SK-N-MC (cell line): Measurements from ENCODE around the gene CACNA1C.

ENCODE experiments used
- EZH2 ChIP-seq: fragments of 200-600 bp; sonication (generic); IDR thresholded peaks from one replicate; pipeline ENCODE4 v1.6.1; 2017; ENCODE audit warnings: antibody characterized with exemption
- POLR2AphosphoS5 ChIP-seq: IDR thresholded peaks from 2 replicates; pipeline ENCODE4 v1.6.1; 2012; ENCODE audit warnings: mild to moderate bottlenecking, low read depth, low read length, borderline replicate concordance

DNA sequence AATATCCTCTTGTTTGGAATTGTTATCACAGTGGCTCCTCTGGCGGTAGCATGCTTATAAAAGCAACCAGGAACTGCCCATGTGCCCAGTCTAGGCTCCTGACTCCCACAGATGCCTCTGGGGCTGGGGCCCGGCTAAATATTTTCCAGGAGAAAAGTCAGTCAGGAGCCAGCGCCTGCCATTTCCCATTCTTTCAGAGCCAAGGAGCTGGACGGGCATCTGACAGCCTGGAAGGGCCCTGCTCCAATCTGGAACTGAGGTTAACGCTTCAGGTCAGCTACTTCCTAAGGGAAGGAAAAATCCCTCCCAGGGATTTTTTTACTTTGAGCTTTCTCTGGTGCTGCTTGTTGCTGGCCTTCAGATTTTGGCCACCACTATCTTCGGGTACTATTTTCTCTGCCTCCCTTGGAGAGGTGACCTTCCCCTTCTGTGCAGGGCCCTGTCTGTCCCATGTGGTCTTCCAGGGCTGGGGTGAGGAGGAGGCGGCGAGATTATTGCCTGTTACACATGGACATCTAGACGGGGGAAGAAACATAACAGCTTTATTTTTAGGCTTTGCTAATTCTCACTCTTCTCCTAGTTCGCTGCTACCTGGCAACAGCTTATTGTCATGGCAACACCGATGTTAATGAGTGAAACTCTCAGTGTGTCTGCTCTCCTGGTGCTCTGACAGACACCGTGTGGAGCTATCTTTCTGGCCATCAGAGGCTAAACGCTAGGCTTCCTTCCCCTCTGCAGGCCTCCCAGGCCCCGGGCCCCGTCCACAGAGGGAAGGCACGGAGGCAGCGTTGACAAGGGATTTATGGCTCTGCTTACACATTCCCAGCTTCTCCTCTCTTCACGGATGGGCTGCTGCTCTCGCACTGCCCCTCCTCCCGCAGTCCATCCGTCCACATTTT is 160.4 kb downstream of the CACNA1C start:
- TF ChIP-seq EZH2 (no peak), POLR2AphosphoS5 (no peak)
